Endothelial cell of umbilical vein (primary cell): Measurements from ENCODE around the gene NRP2. TPM values are rescaled to one million over a fixed set of nuclear protein-coding genes. Genes with fewer than 3 reads are reported as not detected.

Source experiments
- BruUV-seq: library from RNA; stranded (reverse); fragments of 400-500 nt; replicated peaks from 2 replicates; lab custom pipeline; 2021; lab: Mats Ljungman, UMichigan
- CTCF ChIA-PET: fragments of 300-600, 350-600 bp; sonication (Branson Sonifier 250); formaldehyde crosslinking; loops from one replicate; lab custom pipeline; 2021; ENCODE audit warnings: antibody characterized with exemption, inconsistent platforms; lab: Charles Lee
- POLR2A ChIA-PET: fragments of 300-600, 350-600 bp; sonication (Branson Sonifier 250); formaldehyde crosslinking; loops from one replicate; lab custom pipeline; 2021; ENCODE audit warnings: antibody characterized with exemption, inconsistent platforms; lab: Charles Lee
- DNase-seq: peaks from one replicate; pipeline ENCODE4 v3.0.0-alpha.2; 2011; ENCODE audit warnings: low read depth, low spot score
- FAIRE-seq: peaks from 2 replicates; lab custom pipeline; 2011; peaks lifted over from hg19 to GRCh38; lab: Jason Lieb, UNC
- H2AFZ ChIP-seq: 2 replicates; pipeline ENCODE4 v1.6.0; 2012; ENCODE audit warnings: low read depth, low read length, control low read depth, inconsistent platforms
- H3K27ac ChIP-seq: 2 replicates; pipeline ENCODE4 v1.5.1; 2011; ENCODE audit warnings: low read depth, mild to moderate bottlenecking, control low read depth, low read length, moderate library complexity; ENCODE audit not compliant: insufficient read depth
- H3K27me3 ChIP-seq, 2 experiments: 2 replicates each; pipeline versions ENCODE4 v1.6.0 to v1.6.1; 2011; ENCODE audit warnings: low read length in 2 of 2, mixed read lengths in 1 of 2; ENCODE audit not compliant: control insufficient read depth in 2 of 2, insufficient read depth in 2 of 2
- H3K36me3 ChIP-seq, 2 experiments: 2 replicates in 1 of 2; 3 replicates in 1 of 2; pipeline ENCODE4 v1.5.1; 2011; ENCODE audit warnings: low read length in 2 of 2, mild to moderate bottlenecking in 1 of 2, moderate library complexity in 1 of 2; ENCODE audit not compliant: control insufficient read depth in 2 of 2, insufficient read depth in 2 of 2; ENCODE audit errors: extremely low read depth in 1 of 2
- H3K4me1 ChIP-seq: 3 replicates; pipeline ENCODE4 v1.5.1; 2011; ENCODE audit warnings: mild to moderate bottlenecking, low read length; ENCODE audit not compliant: control insufficient read depth, insufficient read depth; ENCODE audit errors: extremely low read depth
- H3K4me2 ChIP-seq: 2 replicates; pipeline ENCODE4 v1.6.1; 2011; ENCODE audit warnings: low read length, control low read depth, mixed read lengths; ENCODE audit not compliant: insufficient read depth
- H3K4me3 ChIP-seq, 3 experiments: fragments of 200-600 bp in 1 of 3; sonication (generic), shearing (Covaris generic) in 1 of 3; replicated peaks in 1 of 3; 2 replicates each; pipeline ENCODE4 v1.5.1; 2011 to 2016; ENCODE audit warnings: control low read depth in 3 of 3, low read length in 3 of 3, mild to moderate bottlenecking in 2 of 3, inconsistent platforms in 1 of 3, low read depth in 1 of 3, moderate library complexity in 1 of 3; ENCODE audit not compliant: insufficient read depth in 1 of 3
- H3K79me2 ChIP-seq: 2 replicates; pipeline ENCODE4 v1.6.0; 2012; ENCODE audit warnings: low read length, inconsistent platforms; ENCODE audit not compliant: control insufficient read depth, insufficient read depth
- H3K9ac ChIP-seq: replicated peaks from 2 replicates; pipeline ENCODE3; 2011; ENCODE audit warnings: low read length, control low read depth; ENCODE audit not compliant: insufficient read depth; ENCODE audit errors: extremely low read depth
- H3K9me1 ChIP-seq: replicated peaks from 3 replicates; pipeline ENCODE4 v1.6.0; 2011; ENCODE audit warnings: mild to moderate bottlenecking, low read length; ENCODE audit not compliant: control insufficient read depth, insufficient read depth; ENCODE audit errors: extremely low read depth
- H3K9me3 ChIP-seq: replicated peaks from 2 replicates; pipeline ENCODE4 v1.5.1; 2012; ENCODE audit warnings: low read length, inconsistent platforms; ENCODE audit not compliant: control insufficient read depth, insufficient read depth
- H4K20me1 ChIP-seq: replicated peaks from 2 replicates; pipeline ENCODE3; 2011; ENCODE audit warnings: mild to moderate bottlenecking, low read length; ENCODE audit not compliant: control insufficient read depth, insufficient read depth; ENCODE audit errors: extremely low read depth
- CTCF ChIP-seq, 2 donors: IDR thresholded peaks; 1 replicate in 1 of 2; 2 replicates in 1 of 2; pipeline ENCODE4 v1.5.1; 2011; ENCODE audit warnings: low read length in 2 of 2, mild to moderate bottlenecking in 2 of 2, moderate library complexity in 2 of 2, control low read depth in 1 of 2, inconsistent platforms in 1 of 2, low read depth in 1 of 2; ENCODE audit not compliant: insufficient read depth in 1 of 2; ENCODE audit errors: extremely low read depth in 1 of 2
- EZH2 ChIP-seq: IDR thresholded peaks from 2 replicates; pipeline ENCODE4 v1.6.1; 2012; ENCODE audit warnings: borderline replicate concordance, low read depth, mild to moderate bottlenecking, moderate library complexity, low read length, inconsistent platforms; ENCODE audit not compliant: severe bottlenecking
- FOS ChIP-seq: IDR thresholded peaks from 2 replicates; pipeline ENCODE4 v1.6.1; 2011; ENCODE audit warnings: mild to moderate bottlenecking, low read length, moderate library complexity, borderline replicate concordance; ENCODE audit not compliant: insufficient read depth
- GATA2 ChIP-seq: IDR thresholded peaks from 2 replicates; pipeline ENCODE4 v1.7.0; 2011; ENCODE audit warnings: low read depth, mild to moderate bottlenecking, moderate library complexity, mixed read lengths, low read length; ENCODE audit not compliant: insufficient read length, insufficient read depth
- JUN ChIP-seq: IDR thresholded peaks from 2 replicates; pipeline ENCODE4 v1.6.1; 2011; ENCODE audit warnings: borderline replicate concordance, low read depth; ENCODE audit not compliant: insufficient read length, insufficient read depth
- MAX ChIP-seq: IDR thresholded peaks from 2 replicates; pipeline ENCODE4 v1.6.1; 2011; ENCODE audit not compliant: insufficient read depth, insufficient read length
- MYC ChIP-seq: IDR thresholded peaks from one replicate; pipeline ENCODE4 v1.6.1; 2011; ENCODE audit warnings: mild to moderate bottlenecking, low read depth, low read length
- POLR2A ChIP-seq: IDR thresholded peaks from 2 replicates; pipeline ENCODE4 v1.6.1; 2012; ENCODE audit warnings: low read depth, mild to moderate bottlenecking, control low read depth, low read length
- POLR2AphosphoS5 ChIP-seq: IDR thresholded peaks from 2 replicates; pipeline ENCODE4 v1.6.1; 2012; ENCODE audit warnings: low read depth, mild to moderate bottlenecking, control low read depth, low read length, moderate library complexity; ENCODE audit not compliant: insufficient read depth
- dilution Hi-C: fragments of 300-500 bp; cut with MboI; formaldehyde crosslinking; loops from one replicate; pipeline ENCODE4 v1.15.0; 2019; ENCODE audit warnings: low sequenced_read_pairs; ENCODE audit not compliant: extremely low pct_ligation_motif_present
- intact Hi-C: fragments of 100-400 bp; cut with micrococcal nuclease; formaldehyde crosslinking; loops from one replicate; pipeline ENCODE4 v1.10.0; 2022
- polyA plus RNA-seq, 4 experiments: library from polyadenylated mRNA; depleted of rRNA in 3 of 4; stranded (reverse) in 3 of 4; unstranded in 1 of 4; fragments of >200 nt; gene quantifications; 2 replicates each; pipeline versions ENCODE4 v1.2.1 to v1.2.3, GENCODE V29; 2011 to 2012; ENCODE audit warnings: missing spikeins in 1 of 4
- total RNA-seq: library from RNA; stranded (reverse); gene quantifications from 2 replicates; pipeline ENCODE4 v1.2.3, GENCODE V29; 2021

NRP2 gene
- total and polyA plus RNA-seq, 2 donors (not counting 3 experiments of a cell fraction or from before 2014, with no cell fraction given): 160 to 240 TPM

- no peak overlapping the region for H2AFZ ChIP-seq
- no peak overlapping the region for H3K9ac ChIP-seq
- no peaks in the 10 kb centered on the region for H4K20me1 ChIP-seq
- CTCF ChIA-PET: interaction anchor here (1.2 kb wide), 1 partner anchor 19 kb away, joined by 3 read pairs; no protein-coding TSS in a partner anchor
- no peak for DNase-seq
- POLR2A ChIA-PET: no interaction called here
- no peaks in the 10 kb centered on the region for H3K9me3 ChIP-seq
- TF ChIP-seq POLR2AphosphoS5 (no peak), EZH2 (no peak)
- dilution Hi-C loops (no loop called here), intact Hi-C loops (no loop called here)
- H3K36me3 ChIP-seq: peaks cover 8 to 30% of the 10 kb centered on the region in 2 experiments
- no peaks in the 10 kb centered on the region for H3K9me1 ChIP-seq
- H3K4me3 ChIP-seq: no peak overlapping the region
- H3K27me3 ChIP-seq: no peaks in the 10 kb centered on the region
- no peak overlapping the region for H3K4me2 ChIP-seq
- no peak overlapping the region for H3K27ac ChIP-seq
- BruUV-seq: no TSS peak
- H3K79me2 ChIP-seq: no peaks in the 10 kb centered on the region
- no peak for FAIRE-seq
- peaks cover 29% of the 10 kb centered on the region for H3K4me1 ChIP-seq
Observed at GRCh38 chr2:205755923-205756322, 73.6 kb downstream of the NRP2 start.

GRCh38 chr2:205757271-205757670 lies 75.0 kb downstream of the NRP2 start:
- H3K27me3 ChIP-seq: no peaks in the 10 kb centered on the region
- no peak overlapping the region for H3K4me2 ChIP-seq
- H2AFZ ChIP-seq: no peak overlapping the region
- no peak overlapping the region for H3K27ac ChIP-seq
- H3K4me3 ChIP-seq: no peak overlapping the region
- H3K36me3 ChIP-seq: peaks cover 8 to 34% of the 10 kb centered on the region in 2 experiments
- BruUV-seq: no TSS peak
- DNase-seq: no peak
- no peaks in the 10 kb centered on the region for H3K9me3 ChIP-seq
- peaks cover 29% of the 10 kb centered on the region for H3K4me1 ChIP-seq
- no peak for TF ChIP-seq POLR2AphosphoS5
- no peak for TF ChIP-seq GATA2
- no peak for TF ChIP-seq CTCF (IDR thresholded peaks at IDR 0.05; ENCODE audit: extremely low read depth in 1 of 2, insufficient read depth in 1 of 2, low read depth in 1 of 2, low read length in 2 of 2)
- TF ChIP-seq POLR2A: no peak
- TF ChIP-seq FOS: no peak
- no peak for TF ChIP-seq MAX
- TF ChIP-seq EZH2: no peak
- TF ChIP-seq MYC: no peak
- TF ChIP-seq JUN: no peak
- intact Hi-C loops (no loop called here), dilution Hi-C loops (no loop called here)
- FAIRE-seq: no peak
- no peaks in the 10 kb centered on the region for H3K9me1 ChIP-seq
- ChIA-PET CTCF (interaction anchor here (1.6 kb wide), 1 partner anchor 1612 kb away, joined by 3 read pairs; no protein-coding TSS in a partner anchor), POLR2A (no interaction called here)
- no peaks in the 10 kb centered on the region for H3K79me2 ChIP-seq
- H4K20me1 ChIP-seq: no peaks in the 10 kb centered on the region
- no peak overlapping the region for H3K9ac ChIP-seq
